ENCODE measurements around the gene MALSU1.

The MALSU1 gene

GRCh38 chr7:23298885-23299769 is at the start of gene MALSU1:
TSS of gene MALSU1 (plus strand) at chr7:23299339. CDS start at chr7:23299353, 14 bp downstream.
- peak; percentile 99 for DNase-seq

GRCh38 chr7:23249486-23249885 is 49.7 kb upstream of the MALSU1 start:
- DNase-seq: no peak

DNA sequence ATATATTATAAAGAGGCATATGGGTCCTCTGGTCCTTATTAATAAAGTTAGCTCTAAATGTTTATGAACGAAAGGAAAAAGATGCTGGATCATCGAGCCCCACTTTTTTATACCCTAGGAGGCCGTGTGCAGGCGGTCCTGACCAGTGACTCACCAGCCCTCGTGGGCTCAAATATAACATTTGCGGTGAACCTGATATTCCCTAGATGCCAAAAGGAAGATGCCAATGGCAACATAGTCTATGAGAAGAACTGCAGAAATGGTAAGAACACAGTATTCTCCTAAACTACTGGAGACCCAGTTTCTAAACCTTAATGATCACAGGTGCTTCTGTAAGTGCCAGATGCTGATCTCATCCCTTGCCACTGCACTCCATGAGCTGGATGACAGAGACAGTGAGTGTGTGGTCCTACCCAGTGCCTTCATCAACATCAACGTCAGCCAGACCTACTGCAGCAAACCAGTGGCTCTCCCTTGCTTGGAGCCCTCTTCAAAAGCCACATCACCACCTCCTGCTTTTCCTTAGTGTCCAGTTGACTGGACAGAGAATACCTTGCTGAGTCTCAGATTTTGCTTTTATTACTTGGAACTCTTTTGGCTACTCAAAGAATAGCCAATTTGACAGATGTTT is 45.0 kb upstream of the MALSU1 start:
- no peak for DNase-seq

- DNase-seq: no peak
These were observed 42.4 kb upstream of the MALSU1 start for GRCh38 chr7:23256731-23257130.

- no peak for DNase-seq
These were observed 38.8 kb upstream of the MALSU1 start for GRCh38 chr7:23260371-23260770.

GRCh38 chr7:23261843-23262452 is 37.2 kb upstream of the MALSU1 start:
- DNase-seq: peak; percentile 69

DNA sequence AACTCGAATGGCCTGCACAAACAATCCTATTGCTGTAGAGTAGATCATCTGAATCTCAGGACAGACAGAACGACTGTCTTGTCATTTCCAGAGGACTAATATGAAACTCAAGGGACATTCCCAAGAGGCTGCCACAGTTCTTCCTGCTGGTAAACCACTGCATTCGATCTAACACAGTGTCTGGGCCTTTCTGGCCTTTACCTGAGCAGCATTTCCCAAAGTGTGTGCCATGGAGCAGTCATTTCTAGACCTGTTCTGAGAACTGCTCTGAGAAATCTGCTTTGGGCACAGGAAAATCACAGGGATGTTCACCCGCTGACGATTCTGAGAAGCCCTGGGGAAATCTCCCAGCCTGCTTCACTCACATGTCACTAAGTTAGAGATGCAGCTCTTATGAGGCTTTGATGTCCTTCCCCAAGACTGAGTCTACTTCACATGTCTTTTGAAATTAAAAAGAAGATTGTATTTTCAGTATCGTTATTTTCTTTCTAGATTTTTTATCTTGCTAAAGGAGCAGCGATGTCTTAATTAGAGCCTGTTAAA is 34.2 kb upstream of the MALSU1 start:
- DNase-seq: no peak

GRCh38 chr7:23266918-23267317 is 32.2 kb upstream of the MALSU1 start:
- no peak for DNase-seq

GRCh38 chr7:23267357-23267756 is 31.8 kb upstream of the MALSU1 start:
- DNase-seq: no peak

DNA sequence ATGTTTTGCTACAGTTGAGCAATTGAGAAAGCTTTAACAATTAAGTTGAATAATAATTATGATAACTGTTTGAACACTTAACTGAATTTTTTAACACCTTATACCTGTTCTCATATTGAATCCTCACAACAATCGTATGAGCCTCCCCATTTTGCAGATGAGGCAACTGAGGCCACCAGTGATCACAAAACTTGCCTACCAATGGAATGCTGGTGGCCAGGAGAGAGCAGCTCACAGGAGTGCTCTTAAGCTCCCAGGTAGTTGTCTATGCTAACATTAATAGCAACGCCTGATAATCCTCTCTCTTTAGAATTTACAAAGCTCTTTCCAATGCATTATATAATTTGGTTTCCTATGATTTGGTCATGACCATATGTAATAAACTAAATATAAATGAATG is 31.0 kb upstream of the MALSU1 start:
- no peak for DNase-seq

DNA sequence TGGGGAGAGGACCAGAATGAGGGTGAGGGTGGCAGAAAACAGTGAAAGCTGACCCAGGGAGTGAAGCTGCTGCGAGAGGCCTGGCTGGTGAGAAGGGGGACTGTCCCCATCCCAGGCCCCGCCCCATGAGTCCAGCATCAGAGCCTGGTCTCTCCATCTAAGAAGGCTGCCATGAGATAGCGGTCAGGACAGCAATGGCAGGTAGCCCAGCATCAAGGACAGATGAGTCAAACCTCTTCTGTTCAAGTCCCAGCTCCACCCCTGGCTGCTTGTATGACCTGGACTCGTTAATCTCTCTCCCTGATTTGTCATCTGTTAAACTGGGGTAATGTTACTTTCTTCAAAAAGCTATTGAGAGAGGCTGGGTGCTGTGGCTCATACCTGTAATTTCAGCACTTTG is 30.4 kb upstream of the MALSU1 start:
- no peak for DNase-seq

GRCh38 chr7:23272275-23272674 is 26.9 kb upstream of the MALSU1 start:
- no peak for DNase-seq

DNA sequence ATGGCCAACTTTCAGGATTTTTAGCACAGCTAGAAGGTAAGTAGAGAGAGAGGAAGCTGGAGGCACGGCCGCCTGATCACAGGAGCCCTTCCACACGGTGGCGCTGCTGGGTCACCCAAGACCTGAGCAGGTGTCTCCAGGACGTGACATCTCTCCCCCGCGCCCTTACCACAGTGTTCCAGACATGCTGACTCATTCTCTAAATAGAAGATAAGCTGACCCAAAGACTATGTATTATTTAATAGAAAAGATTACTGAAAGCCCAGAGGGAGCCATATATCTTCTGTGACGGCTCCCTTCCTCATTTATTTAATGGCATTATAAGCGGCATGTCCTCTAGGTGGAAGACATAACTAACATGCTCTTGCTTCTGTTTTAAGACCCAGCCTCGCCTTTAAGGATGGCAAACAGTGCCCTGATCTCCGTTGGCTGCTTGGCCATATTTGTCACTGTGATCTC is 26.0 kb upstream of the MALSU1 start:
- DNase-seq: peak; percentile 96

DNA sequence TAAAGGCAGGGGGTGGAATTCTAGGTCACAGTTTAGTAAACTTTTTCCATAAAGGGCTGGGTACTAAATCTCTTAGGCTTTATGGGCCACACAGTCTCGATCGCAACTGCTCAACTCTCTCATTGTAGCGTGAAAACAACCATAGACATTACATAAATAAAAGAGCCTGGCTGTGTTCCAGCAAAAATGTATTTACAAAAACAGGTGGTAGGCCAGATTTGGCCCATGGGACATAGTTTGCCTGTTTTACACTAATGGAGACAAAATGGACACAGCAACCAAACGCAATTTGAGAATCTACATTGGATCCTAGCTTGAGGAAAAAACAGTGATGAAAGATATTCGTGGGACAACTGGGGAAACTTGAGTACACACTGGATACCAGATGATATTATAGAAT is 23.2 kb upstream of the MALSU1 start:
- no peak for DNase-seq

GRCh38 chr7:23276376-23276775 is 22.8 kb upstream of the MALSU1 start:
- no peak for DNase-seq

GRCh38 chr7:23276947-23277346 is 22.2 kb upstream of the MALSU1 start:
- no peak for DNase-seq

GRCh38 chr7:23277359-23277989 is 21.7 kb upstream of the MALSU1 start:
- DNase-seq: peak; percentile 51

GRCh38 chr7:23279819-23280525 is 19.2 kb upstream of the MALSU1 start:
- no peak for DNase-seq

GRCh38 chr7:23283086-23283485 is 16.1 kb upstream of the MALSU1 start:
- DNase-seq: no peak

GRCh38 chr7:23284871-23285270 is 14.3 kb upstream of the MALSU1 start:
- no peak for DNase-seq

GRCh38 chr7:23285657-23286646 is 13.2 kb upstream of the MALSU1 start:
- no peak for DNase-seq

Data from CD4-positive, alpha-beta T cell treated with Interleukin-17A for 4 hours (primary cell).